ENCODE data around the gene NME9. TPM values are rescaled to one million over a fixed set of nuclear protein-coding genes. Genes with fewer than 3 reads are reported as not detected.

NME9 gene
- total and polyA plus RNA-seq, 2 of the 4 experiments (the other 2 are of a cell fraction): not detected

DNA sequence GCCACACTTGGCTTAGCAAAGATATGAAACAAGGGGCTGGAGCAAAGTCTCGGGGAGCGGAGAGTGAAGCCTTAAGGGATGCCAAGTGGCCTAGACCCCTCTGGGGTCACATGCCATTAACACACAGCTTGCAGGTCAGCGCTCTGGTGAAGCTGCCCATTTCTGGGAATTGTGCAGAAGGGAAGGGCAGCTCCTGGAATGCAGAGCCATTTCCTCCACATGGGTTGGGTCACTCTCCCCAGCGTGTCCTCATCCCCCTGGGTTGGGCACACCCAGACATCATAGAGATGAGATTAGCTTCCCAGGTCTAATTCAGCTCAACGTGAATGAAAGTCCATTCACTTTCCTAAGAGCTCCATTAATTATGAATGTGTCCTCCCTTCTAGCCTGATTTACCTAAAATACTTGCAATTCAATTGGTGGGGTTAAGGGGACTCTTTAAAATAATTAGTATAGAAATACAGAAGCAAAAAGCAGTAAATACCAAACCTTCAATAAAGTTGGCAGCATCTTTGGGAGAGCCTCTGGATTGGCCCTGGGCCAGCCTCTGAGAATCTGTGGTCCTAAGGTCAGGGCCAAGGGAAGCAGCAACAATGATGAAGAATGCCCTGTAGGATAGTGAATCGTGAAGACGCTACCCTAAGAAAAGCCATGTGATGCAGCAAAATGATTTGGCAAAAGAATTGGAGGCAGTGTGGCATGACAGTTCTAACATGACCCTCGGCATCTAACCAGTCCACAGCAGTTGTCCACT is 36.5 kb upstream of the NME9 start:
- no peak overlapping the region for H3K18ac ChIP-seq (ENCODE audit: low read depth, low read length)
- peaks cover 16% of the 10 kb centered on the region; the same call in 1 of the 2 replicates for H3K9me1 ChIP-seq (ENCODE audit: insufficient read depth, low read length)
- H2BK15ac ChIP-seq (ENCODE audit: low read depth, low read length): no peak overlapping the region
- dilution Hi-C loops (cut with HindIII; ENCODE audit: low sequenced_read_pairs, unreplicated experiment) (no loop called here), intact Hi-C loops (cut with micrococcal nuclease) (loop anchor here (1.0 kb wide), 1 partner anchor 10 kb away; no protein-coding TSS in a partner anchor), in situ Hi-C loops (cut with MboI; ENCODE audit: low sequenced_read_pairs) (no loop called here)
- no peaks in the 10 kb centered on the region for H3K9me3 ChIP-seq (ENCODE audit: control insufficient read depth, insufficient read depth, low read length)
- no peak overlapping the region for H2AFZ ChIP-seq (replicated peaks; ENCODE audit: low read length, poor library complexity)
- no peaks in the 10 kb centered on the region for H3K4me1 ChIP-seq (ENCODE audit: control insufficient read depth, insufficient read depth, low read length)
- H4K91ac ChIP-seq (ENCODE audit: insufficient read depth, low read depth, low read length): no peak overlapping the region
- no peak overlapping the region for H3K23ac ChIP-seq (ENCODE audit: low read depth, low read length)
- POLR2A ChIA-PET (ENCODE audit: unreplicated experiment): no interaction called here
- H3K79me1 ChIP-seq (ENCODE audit: low read depth in 1 of 2, low read length in 2 of 2): peaks cover 11 to 39% of the 10 kb centered on the region in 2 experiments
- no peak overlapping the region for H3K4me3 ChIP-seq (ENCODE audit: insufficient read depth, low read depth, low read length)
- no peak for ATAC-seq (ENCODE audit: low read depth)
- peaks cover 16% of the 10 kb centered on the region for H4K20me1 ChIP-seq (ENCODE audit: insufficient read depth, low read length)
- no peaks in the 10 kb centered on the region for H3K27me3 ChIP-seq (ENCODE audit: control insufficient read depth, insufficient read depth, low read length)
- no peak overlapping the region for H2AK9ac ChIP-seq (replicated peaks; ENCODE audit: low read depth, low read length, poor library complexity)
- 100% methylated on average over 1 of the region's 8 CpGs; no CpG with 5 or more reads in 1 of the 2 experiments for WGBS, 2 experiments (ENCODE audit: extremely low coverage in 2 of 2, insufficient read length in 1 of 2)
- no peak overlapping the region for H4K5ac ChIP-seq (ENCODE audit: low read depth, low read length)
- H2BK5ac ChIP-seq (ENCODE audit: low read depth, low read length, poor library complexity, severe bottlenecking): no peak overlapping the region
- CTCF ChIA-PET: no interaction called here
- H2BK120ac ChIP-seq (ENCODE audit: low read depth, low read length): no peak overlapping the region
- no peak overlapping the region for H4K8ac ChIP-seq (ENCODE audit: low read depth in 2 of 2, low read length in 2 of 2)
- no peaks in the 10 kb centered on the region for H3K36me3 ChIP-seq (ENCODE audit: control insufficient read depth, insufficient read depth, low read length)
- H3K9ac ChIP-seq (ENCODE audit: low read depth, low read length): no peak overlapping the region
- TF ChIP-seq MAFK (IDR thresholded peaks at IDR 0.05; ENCODE audit: low read depth, low read length) (no peak), CEBPB (IDR thresholded peaks at IDR 0.05; ENCODE audit: low read depth, low read length) (no peak), BHLHE40 (IDR thresholded peaks at IDR 0.05; ENCODE audit: low read depth, low read length) (no peak), RAD21 (IDR thresholded peaks at IDR 0.05; ENCODE audit: low read length) (no peak), FOS (IDR thresholded peaks at IDR 0.05; ENCODE audit: low read depth, low read length) (no peak), MXI1 (IDR thresholded peaks at IDR 0.05; ENCODE audit: borderline replicate concordance, low read depth, low read length) (no peak)
- TF ChIP-seq, protein P1, sequence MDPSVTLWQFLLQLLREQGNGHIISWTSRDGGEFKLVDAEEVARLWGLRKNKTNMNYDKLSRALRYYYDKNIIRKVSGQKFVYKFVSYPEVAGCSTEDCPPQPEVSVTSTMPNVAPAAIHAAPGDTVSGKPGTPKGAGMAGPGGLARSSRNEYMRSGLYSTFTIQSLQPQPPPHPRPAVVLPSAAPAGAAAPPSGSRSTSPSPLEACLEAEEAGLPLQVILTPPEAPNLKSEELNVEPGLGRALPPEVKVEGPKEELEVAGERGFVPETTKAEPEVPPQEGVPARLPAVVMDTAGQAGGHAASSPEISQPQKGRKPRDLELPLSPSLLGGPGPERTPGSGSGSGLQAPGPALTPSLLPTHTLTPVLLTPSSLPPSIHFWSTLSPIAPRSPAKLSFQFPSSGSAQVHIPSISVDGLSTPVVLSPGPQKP (IDR thresholded peaks at IDR 0.05; ENCODE audit: borderline replicate concordance, low read depth, low read length): no peak
- no peak overlapping the region for H3K4me2 ChIP-seq (ENCODE audit: low read depth, low read length)
- H3K56ac ChIP-seq (ENCODE audit: extremely low read depth, insufficient read depth, low read length): no peak overlapping the region
- DNase-seq: no peak
- H3K27ac ChIP-seq (ENCODE audit: insufficient read depth, low read length): no peak overlapping the region
- H3K14ac ChIP-seq (replicated peaks; ENCODE audit: low read depth, low read length): no peak overlapping the region
- H3K4ac ChIP-seq (ENCODE audit: low read depth, low read length): no peak overlapping the region
- H2BK20ac ChIP-seq (ENCODE audit: low read depth, low read length): no peak overlapping the region
- no TSS peak for BruUV-seq (replicated peaks)
- H2AK5ac ChIP-seq (ENCODE audit: low read depth, low read length): no peak overlapping the region

All from IMR-90 (cell line).